ENCODE results near the gene CTSH. TPM values are rescaled to one million over a fixed set of nuclear protein-coding genes. Genes with fewer than 3 reads are reported as not detected.

CTSH gene
- total and polyA plus RNA-seq, 7 donors, result 37.4 to 274 (median 96.7) TPM

DNA sequence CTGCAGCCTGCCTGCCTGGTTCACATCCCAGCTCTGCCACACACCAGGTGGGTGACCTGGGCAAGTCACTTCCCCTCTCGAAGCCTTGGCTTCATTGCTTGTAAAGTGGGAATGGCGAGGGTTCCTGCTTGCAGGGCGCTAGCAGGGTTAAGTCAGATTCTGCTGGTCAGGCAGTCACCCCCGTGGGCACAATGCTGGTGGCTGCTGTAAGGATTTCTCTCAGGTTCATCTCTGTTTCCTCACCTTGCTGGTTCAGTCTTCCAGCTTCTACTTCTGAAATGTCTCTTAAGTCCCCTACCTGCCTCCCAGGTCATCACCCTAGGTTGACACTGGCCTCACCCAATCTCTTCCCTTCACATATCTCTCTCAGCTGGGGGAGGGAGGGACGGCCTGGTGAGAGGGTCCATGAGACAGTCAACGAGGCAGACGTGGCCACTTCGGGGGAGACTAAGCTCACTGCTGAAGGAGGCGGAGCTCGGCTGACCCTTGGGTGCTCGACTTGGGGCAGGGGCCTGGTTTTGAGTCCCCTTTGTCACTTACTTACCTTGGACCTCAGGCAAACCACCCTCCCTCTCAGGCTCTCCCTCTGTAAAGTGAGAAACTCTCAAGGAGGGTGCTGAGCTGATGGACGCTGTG is 11.5 kb downstream of the CTSH start:
- Histone ChIP-seq H3K36me3 (peaks cover 0 to 10% (median 0%) of the 10 kb centered on the region in 4 donors), H3K27ac (peak overlapping the region in 3 of 4 donors; percentile 40 to 54 (median 52)), H3K27me3 (no peaks in the 10 kb centered on the region), H3K4me1 (peaks cover 0 to 33% (median 29%) of the 10 kb centered on the region in 4 donors), H3K9me3 (no peaks in the 10 kb centered on the region), H3K4me3 (no peak overlapping the region)
- intact Hi-C loops (cut with DNase I), result no loop called here
- no peak for DNase-seq
- 90% methylated on average over 12 of the region's 12 CpGs for WGBS, 2 donors
- TF ChIP-seq EP300 (IDR thresholded peaks at IDR 0.05) (no peak), POLR2A (IDR thresholded peaks at IDR 0.05) (no peak), POLR2AphosphoS5 (IDR thresholded peaks at IDR 0.05) (no peak)
- TF ChIP-seq, protein P1, sequence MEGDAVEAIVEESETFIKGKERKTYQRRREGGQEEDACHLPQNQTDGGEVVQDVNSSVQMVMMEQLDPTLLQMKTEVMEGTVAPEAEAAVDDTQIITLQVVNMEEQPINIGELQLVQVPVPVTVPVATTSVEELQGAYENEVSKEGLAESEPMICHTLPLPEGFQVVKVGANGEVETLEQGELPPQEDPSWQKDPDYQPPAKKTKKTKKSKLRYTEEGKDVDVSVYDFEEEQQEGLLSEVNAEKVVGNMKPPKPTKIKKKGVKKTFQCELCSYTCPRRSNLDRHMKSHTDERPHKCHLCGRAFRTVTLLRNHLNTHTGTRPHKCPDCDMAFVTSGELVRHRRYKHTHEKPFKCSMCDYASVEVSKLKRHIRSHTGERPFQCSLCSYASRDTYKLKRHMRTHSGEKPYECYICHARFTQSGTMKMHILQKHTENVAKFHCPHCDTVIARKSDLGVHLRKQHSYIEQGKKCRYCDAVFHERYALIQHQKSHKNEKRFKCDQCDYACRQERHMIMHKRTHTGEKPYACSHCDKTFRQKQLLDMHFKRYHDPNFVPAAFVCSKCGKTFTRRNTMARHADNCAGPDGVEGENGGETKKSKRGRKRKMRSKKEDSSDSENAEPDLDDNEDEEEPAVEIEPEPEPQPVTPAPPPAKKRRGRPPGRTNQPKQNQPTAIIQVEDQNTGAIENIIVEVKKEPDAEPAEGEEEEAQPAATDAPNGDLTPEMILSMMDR (IDR thresholded peaks at IDR 0.05), result no peak

DNA sequence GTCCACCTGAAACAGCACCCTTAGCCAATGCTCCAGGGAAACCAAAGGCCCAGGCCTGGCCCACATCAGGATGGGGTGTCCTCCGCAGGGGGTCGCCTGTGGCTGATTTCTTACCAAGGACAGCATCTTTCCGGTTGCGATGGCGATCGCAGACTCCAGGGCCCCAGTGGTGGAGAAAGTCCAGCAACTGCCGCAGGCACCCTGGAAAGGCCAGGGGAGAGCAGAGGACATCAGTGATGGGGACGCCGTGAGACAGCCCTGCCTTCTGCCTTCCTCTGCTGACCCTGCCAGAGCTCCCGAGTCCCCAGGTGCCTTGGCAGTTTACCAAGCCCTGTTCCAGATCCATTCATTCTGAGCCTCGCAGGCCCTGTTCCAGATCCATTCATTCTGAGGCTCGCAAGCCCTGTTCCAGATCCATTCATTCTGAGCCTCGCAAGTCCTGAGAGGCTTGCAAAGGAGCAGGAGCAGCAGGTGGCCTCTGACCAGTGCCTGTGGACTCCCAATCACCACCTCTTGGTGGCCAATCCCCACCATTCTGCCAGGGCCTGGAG is 12.5 kb downstream of the CTSH start:
- WGBS, 2 donors, result 92% methylated on average over 13 of the region's 13 CpGs
- TF ChIP-seq POLR2A (IDR thresholded peaks at IDR 0.05) (no peak), EP300 (IDR thresholded peaks at IDR 0.05) (no peak), POLR2AphosphoS5 (IDR thresholded peaks at IDR 0.05) (no peak)
- TF ChIP-seq, protein P1 (IDR thresholded peaks at IDR 0.05), result no peak
- H3K27ac ChIP-seq, result peak overlapping the region in 1 of 4 donors; percentile 79

DNA sequence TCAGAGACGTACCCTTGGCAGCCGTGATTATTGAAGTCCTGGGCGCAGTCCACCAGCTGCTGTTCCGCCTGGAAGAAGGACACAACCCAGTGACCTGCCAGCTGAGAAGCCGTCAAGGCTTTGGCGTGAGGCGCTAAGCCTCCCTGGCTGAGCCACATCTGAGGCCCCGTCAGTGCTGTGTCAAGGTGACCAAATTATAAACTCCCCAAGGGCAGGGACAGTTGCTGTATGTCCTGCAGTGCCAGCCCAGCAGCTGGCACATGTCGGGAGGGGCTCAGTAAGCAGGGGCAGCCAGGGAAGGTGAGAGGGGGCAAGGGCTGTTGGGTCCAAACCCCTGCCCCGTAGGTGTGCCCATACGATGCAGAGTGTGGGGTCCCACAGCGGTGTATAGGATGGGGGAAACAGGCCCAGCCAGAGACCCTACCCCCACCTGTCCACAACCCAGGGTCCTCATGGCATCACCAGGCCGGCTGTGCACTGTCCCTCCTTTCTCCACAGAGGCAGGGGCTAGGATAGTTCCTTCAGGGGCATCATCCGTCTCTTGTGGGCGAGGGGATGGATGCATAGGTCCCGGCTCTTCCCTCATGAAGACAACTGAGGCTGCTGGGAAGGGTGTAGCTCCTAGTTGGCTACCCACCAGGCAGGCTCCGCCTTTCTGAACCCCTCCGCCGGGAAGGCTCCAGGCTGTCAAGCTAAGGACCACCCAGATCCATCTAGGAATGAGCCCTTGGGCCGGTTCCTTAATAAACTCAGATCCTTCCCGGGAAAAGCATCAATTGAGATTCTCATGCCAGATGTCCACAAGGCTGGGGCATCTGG is 13.2 kb downstream of the CTSH start:
- Histone ChIP-seq H3K4me1 (peaks cover 0 to 33% (median 29%) of the 10 kb centered on the region in 4 donors), H3K27ac (peak overlapping the region in 3 of 4 donors; percentile 67 to 79 (median 77)), H3K4me3 (no peak overlapping the region)

More for the DNA sequence above, 12.5 kb downstream of the CTSH start:
- H3K27me3 ChIP-seq, result no peaks in the 10 kb centered on the region
- no peak overlapping the region for H3K4me3 ChIP-seq
- intact Hi-C loops (cut with DNase I), result no loop called here
- peaks cover 0 to 33% (median 29%) of the 10 kb centered on the region in 4 donors for H3K4me1 ChIP-seq
- DNase-seq, result no peak
- peaks cover 0 to 17% (median 4%) of the 10 kb centered on the region in 4 donors for H3K36me3 ChIP-seq
- no peaks in the 10 kb centered on the region for H3K9me3 ChIP-seq

DNA sequence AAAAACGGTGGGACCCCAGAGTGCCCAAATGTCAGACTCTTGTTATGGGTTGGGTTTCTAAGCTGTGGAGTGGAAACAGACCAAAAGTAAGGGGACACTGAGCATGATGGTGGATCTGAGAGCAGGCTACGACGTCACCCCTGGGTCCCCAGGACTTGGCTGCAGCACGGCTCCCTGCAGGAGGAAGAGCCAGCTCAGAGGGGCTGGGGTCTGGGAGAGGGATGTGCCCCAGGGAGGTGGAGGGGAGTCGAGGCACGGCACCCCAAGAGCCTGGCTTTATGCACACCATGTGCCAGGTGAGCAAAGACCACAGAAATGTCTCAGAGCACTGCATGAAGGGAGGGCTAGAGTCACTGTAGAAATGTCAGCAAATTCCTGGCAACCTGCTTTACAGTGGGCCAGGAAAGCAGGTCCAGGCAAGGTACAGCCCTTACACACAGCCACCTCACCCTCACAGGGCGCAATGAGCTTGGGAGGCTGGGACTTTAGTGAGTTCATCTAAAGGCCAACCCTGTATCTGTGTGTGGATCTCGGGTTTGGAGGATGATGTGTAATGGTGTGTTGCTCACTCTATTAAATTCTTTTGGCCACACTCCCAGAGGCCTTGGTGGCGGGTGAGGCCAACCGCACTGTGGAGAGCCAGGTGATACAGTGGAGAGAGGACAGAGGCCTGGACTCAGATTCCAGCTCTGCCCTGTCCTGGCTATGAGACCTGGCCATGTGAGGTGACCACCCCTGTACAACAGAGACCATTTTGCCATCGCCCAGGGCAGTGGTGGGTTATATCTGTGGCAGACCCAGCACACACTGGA is 14.1 kb downstream of the CTSH start:
- H3K36me3 ChIP-seq, result peaks cover 0 to 31% (median 7%) of the 10 kb centered on the region in 4 donors
- peak in 3 of 4 donors; percentile 15 to 72 (median 25) for TF ChIP-seq POLR2AphosphoS5 (IDR thresholded peaks at IDR 0.05)
- TF ChIP-seq EP300 (IDR thresholded peaks at IDR 0.05), result peak in 1 of 4 donors; percentile 52
- TF ChIP-seq, protein P1 (IDR thresholded peaks at IDR 0.05), result no peak
- H3K27me3 ChIP-seq, result no peaks in the 10 kb centered on the region
- peaks cover 0 to 33% (median 29%) of the 10 kb centered on the region in 4 donors for H3K4me1 ChIP-seq
- intact Hi-C loops (cut with DNase I), result no loop called here
- no peaks in the 10 kb centered on the region for H3K9me3 ChIP-seq
- H3K4me3 ChIP-seq, result no peak overlapping the region
- H3K27ac ChIP-seq, result peak overlapping the region in 3 of 4 donors; percentile 67 to 79 (median 77)
- 75 to 76% methylated on average over 11 of the region's 11 CpGs for WGBS, 2 donors
- DNase-seq, result peak; percentile 86

More for the DNA sequence above, 13.2 kb downstream of the CTSH start:
- intact Hi-C loops (cut with DNase I), result no loop called here
- DNase-seq, result no peak
- peaks cover 0 to 24% (median 4%) of the 10 kb centered on the region in 4 donors for H3K36me3 ChIP-seq
- H3K9me3 ChIP-seq, result no peaks in the 10 kb centered on the region
- TF ChIP-seq, protein P1 (IDR thresholded peaks at IDR 0.05), result no peak
- TF ChIP-seq POLR2A (IDR thresholded peaks at IDR 0.05), result no peak
- no peak for TF ChIP-seq EP300 (IDR thresholded peaks at IDR 0.05)
- no peaks in the 10 kb centered on the region for H3K27me3 ChIP-seq
- 91% methylated on average over 21 of the region's 21 CpGs for WGBS, 2 donors

Measured in sigmoid colon (tissue), 7 donors.